SU-DHL-6 (cell line): ENCODE data around the gene FTL.

Experiments
- H2AFZ ChIP-seq: fragments of 200-600 bp; sonication (generic); 2 replicates; pipeline ENCODE4 v1.6.1; 2014; ENCODE audit warnings: low read depth, mild to moderate bottlenecking, moderate library complexity, mixed read lengths, antibody characterized with exemption, low read length; ENCODE audit not compliant: severe bottlenecking
- H3F3A ChIP-seq: fragments of 200-600 bp; shearing (Covaris generic); 2 replicates; pipeline ENCODE4 v1.6.0; 2016; ENCODE audit warnings: antibody characterized with exemption, mild to moderate bottlenecking; ENCODE audit not compliant: insufficient read depth
- H3K27ac ChIP-seq: fragments of 200-600 bp; sonication (generic); 2 replicates; pipeline ENCODE4 v1.5.1; 2016; ENCODE audit warnings: low read depth, mild to moderate bottlenecking, low read length, moderate library complexity, mixed read lengths
- H3K27me3 ChIP-seq: fragments of 200-600 bp; sonication (generic), shearing (Covaris generic); 2 replicates; pipeline ENCODE4 v1.6.0; 2014; ENCODE audit warnings: mild to moderate bottlenecking, low read length
- H3K36me3 ChIP-seq: fragments of 200-600 bp; sonication (generic); 2 replicates; pipeline ENCODE4 v1.6.1; 2014; ENCODE audit warnings: mild to moderate bottlenecking, low read length, mixed read lengths
- H3K4me2 ChIP-seq: fragments of 300-600, 200-600 bp; shearing (Covaris generic), sonication (generic); 2 replicates; pipeline ENCODE4 v1.6.0; 2014; ENCODE audit warnings: low read length, low read depth, mild to moderate bottlenecking; ENCODE audit not compliant: poor library complexity, severe bottlenecking
- H3K4me3 ChIP-seq: fragments of 200-600 bp; sonication (generic); 2 replicates; pipeline ENCODE4 v1.5.1; 2014; ENCODE audit warnings: antibody characterized with exemption, low read length, mild to moderate bottlenecking, mixed read lengths; ENCODE audit not compliant: insufficient read depth, poor library complexity, severe bottlenecking
- H3K79me2 ChIP-seq: fragments of 200-600 bp; sonication (generic); 2 replicates; pipeline ENCODE4 v1.6.1; 2014; ENCODE audit warnings: mild to moderate bottlenecking, low read length, moderate library complexity; ENCODE audit not compliant: insufficient read depth
- H3K9ac ChIP-seq: fragments of 200-600 bp; sonication (generic); 2 replicates; pipeline ENCODE4 v1.7.0; 2014; ENCODE audit warnings: mild to moderate bottlenecking, low read length
- H3K9me2 ChIP-seq: fragments of 200-600 bp; sonication (generic); replicated peaks from 2 replicates; pipeline ENCODE4 v1.6.1; 2014; ENCODE audit warnings: low read length; ENCODE audit not compliant: insufficient read depth
- H3K9me3 ChIP-seq: fragments of 200-600 bp; sonication (generic); 2 replicates; pipeline ENCODE4 v1.6.1; 2014; ENCODE audit warnings: low read length, mixed read lengths; ENCODE audit not compliant: insufficient read depth
- H4K20me1 ChIP-seq: fragments of 200-600 bp; sonication (generic); 2 replicates; pipeline ENCODE4 v1.6.1; 2014; ENCODE audit warnings: low read depth, mild to moderate bottlenecking, antibody characterized with exemption, low read length, moderate library complexity, mixed read lengths
- CTCF ChIP-seq: fragments of 200-600 bp; sonication (generic); IDR thresholded peaks from one replicate; pipeline ENCODE4 v1.5.1; 2017; ENCODE audit warnings: antibody characterized with exemption, mild to moderate bottlenecking, low read length, moderate library complexity; ENCODE audit not compliant: insufficient read depth, poor library complexity, severe bottlenecking
- EZH2phosphoT487 ChIP-seq: fragments of 200-600 bp; sonication (generic), shearing (Covaris generic); conservative IDR thresholded peaks from 2 replicates; pipeline ENCODE4 v1.6.1; 2018; ENCODE audit warnings: mild to moderate bottlenecking, antibody characterized with exemption, low read length, moderate library complexity, mixed read lengths

Gene FTL

DNA sequence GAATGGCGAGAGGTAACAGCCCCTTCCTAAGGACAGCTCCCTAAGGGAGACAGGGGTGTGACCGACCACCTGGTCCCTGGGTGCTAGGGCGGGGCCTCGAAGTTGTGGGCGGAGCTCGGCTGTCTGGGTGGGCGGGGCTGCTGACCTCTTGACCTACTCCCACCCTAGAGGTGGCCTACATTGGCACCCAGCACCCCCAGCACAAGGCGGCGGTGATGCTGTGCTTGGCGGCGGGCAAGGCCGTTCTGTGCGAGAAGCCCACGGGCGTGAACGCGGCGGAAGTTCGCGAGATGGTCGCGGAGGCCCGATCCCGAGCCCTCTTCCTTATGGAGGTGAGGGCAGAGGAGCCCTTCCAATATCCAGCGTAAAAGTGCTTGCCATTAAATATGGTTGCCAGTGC, 29.2 kb upstream of the FTL start:
- H3K4me3 ChIP-seq = no peak overlapping the region
- H3K9me3 ChIP-seq = no peaks in the 10 kb centered on the region
- H3F3A ChIP-seq = peaks cover 4% of the 10 kb centered on the region; the same call in 1 of the 2 replicates
- H2AFZ ChIP-seq = no peak overlapping the region
- no peaks in the 10 kb centered on the region for H3K79me2 ChIP-seq
- TF ChIP-seq EZH2phosphoT487 (no peak), CTCF (no peak)
- no peaks in the 10 kb centered on the region for H3K27me3 ChIP-seq
- no peak overlapping the region for H3K27ac ChIP-seq
- H3K4me2 ChIP-seq = no peak overlapping the region
- H3K9me2 ChIP-seq = no peaks in the 10 kb centered on the region
- H3K36me3 ChIP-seq = no peaks in the 10 kb centered on the region
- H4K20me1 ChIP-seq = no peaks in the 10 kb centered on the region
- no peak overlapping the region for H3K9ac ChIP-seq

DNA sequence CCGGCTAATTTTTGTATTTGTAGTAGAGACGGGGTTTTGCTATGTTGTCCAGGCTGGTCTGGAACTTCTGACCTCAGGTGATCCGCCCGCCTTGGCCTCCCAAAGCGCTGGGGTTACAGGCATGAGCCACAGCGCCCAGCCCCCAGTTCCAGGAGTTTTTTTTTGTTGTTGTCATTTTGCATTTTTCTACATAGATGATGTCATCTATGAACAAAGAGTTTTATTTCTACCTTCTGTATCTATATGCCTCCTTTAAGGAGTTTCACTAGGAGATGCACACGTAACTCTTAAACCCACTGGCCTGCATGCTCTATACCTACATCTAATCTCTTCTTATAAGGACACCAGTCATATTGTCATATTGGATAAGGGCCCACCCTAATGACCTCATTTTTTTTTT, 26.9 kb upstream of the FTL start:
- Histone ChIP-seq H3K4me2 (no peak overlapping the region), H2AFZ (no peak overlapping the region)

DNA sequence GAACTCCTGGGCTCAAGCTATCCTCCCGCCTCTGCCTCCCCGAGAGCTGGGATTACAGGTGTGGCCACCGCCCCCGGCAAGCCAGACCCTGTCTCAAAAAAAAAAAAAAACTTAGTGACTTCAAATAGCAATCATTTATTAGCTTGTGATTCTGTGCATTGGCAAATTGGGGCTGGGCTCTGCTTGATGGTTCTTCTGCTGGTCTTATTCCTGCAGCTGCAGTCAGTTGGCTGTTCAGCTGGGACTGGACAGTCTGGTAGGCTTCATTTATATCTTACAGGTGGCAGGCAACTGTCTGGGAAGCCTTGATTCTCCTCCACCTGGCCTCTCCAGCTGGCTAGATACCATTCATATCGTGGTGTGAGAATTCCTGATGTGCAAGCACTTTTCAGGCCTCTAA, 24.2 kb upstream of the FTL start:
- Histone ChIP-seq H3K27me3 (no peaks in the 10 kb centered on the region), H3K27ac (no peak overlapping the region), H2AFZ (no peak overlapping the region), H3K9ac (no peak overlapping the region), H3K36me3 (no peaks in the 10 kb centered on the region; the same call in 1 of the 2 replicates), H3K9me3 (no peaks in the 10 kb centered on the region), H3K4me2 (no peak overlapping the region), H3F3A (no peaks in the 10 kb centered on the region), H3K4me3 (no peak overlapping the region), H4K20me1 (no peaks in the 10 kb centered on the region), H3K9me2 (no peaks in the 10 kb centered on the region), H3K79me2 (no peaks in the 10 kb centered on the region)
- TF ChIP-seq CTCF (no peak), EZH2phosphoT487 (no peak)

More for the DNA sequence above, 26.9 kb upstream of the FTL start:
- no peaks in the 10 kb centered on the region for H3K27me3 ChIP-seq
- TF ChIP-seq EZH2phosphoT487 (no peak), CTCF (no peak)
- H3K9me2 ChIP-seq = no peaks in the 10 kb centered on the region
- no peak overlapping the region for H3K27ac ChIP-seq
- no peak overlapping the region for H3K4me3 ChIP-seq
- H3K9me3 ChIP-seq = no peaks in the 10 kb centered on the region
- no peak overlapping the region for H3K9ac ChIP-seq
- no peaks in the 10 kb centered on the region for H3K79me2 ChIP-seq
- H3K36me3 ChIP-seq = no peaks in the 10 kb centered on the region; the same call in 1 of the 2 replicates
- H3F3A ChIP-seq = no peaks in the 10 kb centered on the region
- no peaks in the 10 kb centered on the region for H4K20me1 ChIP-seq
